H9 (cell line): ENCODE measurements around the gene PRR5L. TPM values are rescaled to one million over a fixed set of nuclear protein-coding genes. Genes with fewer than 3 reads are reported as not detected.

Experiments
- DNase-seq: peaks from one replicate; pipeline ENCODE4 v3.0.0-alpha.2; 2017
- H2AFZ ChIP-seq: one replicate; pipeline ENCODE4 v1.6.1; 2013; ENCODE audit warnings: mild to moderate bottlenecking, low read length, control low read depth, moderate library complexity
- H2AK5ac ChIP-seq: 2 replicates; pipeline ENCODE4 v1.6.1; 2013; ENCODE audit warnings: low read length, control low read depth, mixed read lengths; ENCODE audit not compliant: insufficient read length
- H2BK120ac ChIP-seq: one replicate; pipeline ENCODE4 v1.6.1; 2013; ENCODE audit warnings: low read depth, mild to moderate bottlenecking, low read length, control low read depth, inconsistent platforms; ENCODE audit not compliant: poor library complexity, severe bottlenecking
- H2BK12ac ChIP-seq: 2 replicates; pipeline ENCODE4 v1.6.1; 2013; ENCODE audit warnings: low read length, control low read depth, mixed read lengths, low read depth; ENCODE audit not compliant: insufficient read length
- H2BK15ac ChIP-seq: 2 replicates; pipeline ENCODE4 v1.6.1; 2013; ENCODE audit warnings: low read depth, low read length, control low read depth
- H2BK20ac ChIP-seq: one replicate; pipeline ENCODE4 v1.6.1; 2013; ENCODE audit warnings: low read depth, mild to moderate bottlenecking, low read length, control low read depth, inconsistent platforms; ENCODE audit not compliant: poor library complexity, severe bottlenecking
- H2BK5ac ChIP-seq: 2 replicates; pipeline ENCODE4 v1.6.1; 2013; ENCODE audit warnings: low read length, control low read depth, mixed read lengths; ENCODE audit not compliant: insufficient read length
- H3K14ac ChIP-seq: 2 replicates; pipeline ENCODE4 v1.6.1; 2013; ENCODE audit warnings: low read length, control low read depth; ENCODE audit not compliant: insufficient read depth
- H3K18ac ChIP-seq: 2 replicates; pipeline ENCODE4 v1.6.1; 2013; ENCODE audit warnings: low read depth, mild to moderate bottlenecking, mixed read lengths, low read length, control low read depth; ENCODE audit not compliant: insufficient read length
- H3K23ac ChIP-seq: 2 replicates; pipeline ENCODE4 v1.6.1; 2013; ENCODE audit warnings: low read length, control low read depth, mixed read lengths, low read depth; ENCODE audit not compliant: insufficient read length
- H3K23me2 ChIP-seq: 2 replicates; pipeline ENCODE4 v1.6.1; 2013; ENCODE audit warnings: low read depth, mild to moderate bottlenecking, mixed read lengths, low read length, control low read depth; ENCODE audit not compliant: insufficient read length, poor library complexity, severe bottlenecking
- H3K27ac ChIP-seq: 2 replicates; pipeline ENCODE4 v1.5.1; 2013; ENCODE audit warnings: low read length, control low read depth, mixed read lengths, low read depth; ENCODE audit not compliant: insufficient read length
- H3K27me3 ChIP-seq: 2 replicates; pipeline ENCODE4 v1.6.1; 2013; ENCODE audit warnings: low read length, control low read depth, inconsistent platforms; ENCODE audit not compliant: insufficient read depth
- H3K4ac ChIP-seq: 2 replicates; pipeline ENCODE4 v1.6.1; 2013; ENCODE audit warnings: low read depth, mild to moderate bottlenecking, control low read depth, inconsistent platforms, low read length, moderate library complexity
- H3K4me1 ChIP-seq: 2 replicates; pipeline ENCODE4 v1.6.1; 2013; ENCODE audit warnings: low read length, control low read depth, inconsistent platforms; ENCODE audit not compliant: insufficient read depth
- H3K4me2 ChIP-seq: 2 replicates; pipeline ENCODE4 v1.6.1; 2013; ENCODE audit warnings: low read length, control low read depth, mixed read lengths; ENCODE audit not compliant: insufficient read length, insufficient read depth
- H3K56ac ChIP-seq: 2 replicates; pipeline ENCODE4 v1.6.1; 2013; ENCODE audit warnings: low read depth, mild to moderate bottlenecking, mixed read lengths, low read length, control low read depth; ENCODE audit not compliant: insufficient read length
- H3K79me1 ChIP-seq: 2 replicates; pipeline ENCODE4 v1.6.1; 2013; ENCODE audit warnings: low read depth, mild to moderate bottlenecking, moderate library complexity, low read length, control low read depth, inconsistent platforms; ENCODE audit not compliant: insufficient read depth, poor library complexity, severe bottlenecking
- H3K79me2 ChIP-seq: 2 replicates; pipeline ENCODE4 v1.6.1; 2013; ENCODE audit warnings: low read length, control low read depth, inconsistent platforms; ENCODE audit not compliant: insufficient read depth
- H3K9ac ChIP-seq: 2 replicates; pipeline ENCODE4 v1.6.1; 2013; ENCODE audit warnings: low read length, control low read depth, mixed read lengths; ENCODE audit not compliant: insufficient read length; ENCODE audit errors: extremely low read depth
- H3K9me3 ChIP-seq: one replicate; pipeline ENCODE4 v1.6.1; 2013; ENCODE audit warnings: low read depth, low read length, inconsistent platforms; ENCODE audit not compliant: control insufficient read depth
- H3T11ph ChIP-seq: one replicate; pipeline ENCODE4 v1.6.1; 2013; ENCODE audit warnings: mild to moderate bottlenecking, low read length, control low read depth, inconsistent platforms
- H4K20me1 ChIP-seq: one replicate; pipeline ENCODE4 v1.6.1; 2013; ENCODE audit not compliant: control insufficient read depth, insufficient read length, insufficient read depth
- H4K5ac ChIP-seq: 2 replicates; pipeline ENCODE4 v1.6.1; 2013; ENCODE audit warnings: low read depth, mild to moderate bottlenecking, mixed read lengths, low read length, control low read depth; ENCODE audit not compliant: insufficient read length
- H4K8ac ChIP-seq: replicated peaks from 2 replicates; pipeline ENCODE4 v1.6.1; 2013; ENCODE audit warnings: low read length, control low read depth, mixed read lengths, low read depth; ENCODE audit not compliant: insufficient read length
- H4K91ac ChIP-seq: 2 replicates; pipeline ENCODE4 v1.6.1; 2013; ENCODE audit warnings: low read depth, mild to moderate bottlenecking, moderate library complexity, mixed read lengths, low read length, control low read depth; ENCODE audit not compliant: insufficient read length
- H3K27ac Mint-ChIP-seq, 3 experiments: 2 replicates in 2 of 3; 3 replicates in 1 of 3; pipeline ENCODE4 v1.8.0; 2020 to 2021; ENCODE audit warnings: mixed read lengths in 3 of 3, mild to moderate bottlenecking in 1 of 3, moderate library complexity in 1 of 3
- H3K27me3 Mint-ChIP-seq: 2 replicates; pipeline ENCODE4 v1.8.0; 2021; ENCODE audit warnings: low read depth, mild to moderate bottlenecking, moderate library complexity, mixed read lengths
- H3K36me3 Mint-ChIP-seq, 3 experiments: 2 replicates in 2 of 3; 3 replicates in 1 of 3; pipeline ENCODE4 v1.8.0; 2020 to 2021; ENCODE audit warnings: low read depth in 3 of 3, mixed read lengths in 3 of 3; ENCODE audit not compliant: insufficient read depth in 1 of 3
- H3K4me1 Mint-ChIP-seq, 2 experiments: 2 replicates each; pipeline ENCODE4 v1.8.0; 2020; ENCODE audit warnings: mixed read lengths in 2 of 2
- H3K4me3 Mint-ChIP-seq, 2 experiments: 2 replicates in 1 of 2; 3 replicates in 1 of 2; pipeline ENCODE4 v1.8.0; 2020 to 2021; ENCODE audit warnings: mild to moderate bottlenecking in 2 of 2, mixed read lengths in 2 of 2, moderate library complexity in 1 of 2
- H3K9me3 Mint-ChIP-seq, 2 experiments: 2 replicates in 1 of 2; 3 replicates in 1 of 2; pipeline ENCODE4 v1.8.0; 2020; ENCODE audit warnings: mild to moderate bottlenecking in 2 of 2, mixed read lengths in 2 of 2, moderate library complexity in 1 of 2
- CTCF ChIP-seq: fragments of 200-600 bp; sonication (generic); conservative IDR thresholded peaks from 3 replicates; pipeline ENCODE4 v1.8.0; 2021; ENCODE audit warnings: antibody characterized with exemption, mild to moderate bottlenecking
- WGBS: extraction: QIAGEN DNeasy Blood & Tissue Kit; methylation state at CpG from one replicate; pipeline ENCODE4 v1.1.7; 2013; ENCODE audit warnings: missing lambda C conversion rate, low lambda C conversion rate, mixed read lengths; ENCODE audit not compliant: insufficient read length; ENCODE audit errors: extremely low coverage; 5-methylcytosine and 5-hydroxymethylcytosine counted together
- total RNA-seq: library from RNA; stranded (reverse); gene quantifications from 2 replicates; pipeline ENCODE4 v1.2.1, GENCODE V29; 2021

The PRR5L gene
- total RNA-seq, 1 experiment from 2014 or later: 5.6 TPM

GRCh38 chr11:36379653-36380052 lies 83.6 kb downstream of the PRR5L start:
- no peak overlapping the region for H2BK5ac ChIP-seq
- H4K20me1 ChIP-seq: no peaks in the 10 kb centered on the region
- no peak overlapping the region for H3K23ac ChIP-seq
- no peak overlapping the region for H3K4me2 ChIP-seq
- H3K4ac ChIP-seq: no peak overlapping the region
- H3K18ac ChIP-seq: no peak overlapping the region
- no peak overlapping the region for H3T11ph ChIP-seq
- H3K27ac ChIP-seq: no peak overlapping the region
- no peak for DNase-seq
- no peak overlapping the region for H2BK12ac ChIP-seq
- no peak overlapping the region for H2BK15ac ChIP-seq
- H3K9ac ChIP-seq: no peak overlapping the region
- no peaks in the 10 kb centered on the region for H3K9me3 ChIP-seq
- H4K5ac ChIP-seq: no peak overlapping the region
- H3K23me2 ChIP-seq: peaks cover 18% of the 10 kb centered on the region
- Mint-ChIP-seq H3K4me1 (peaks cover 12 to 14% of the 10 kb centered on the region in 2 experiments), H3K9me3 (no peaks in the 10 kb centered on the region), H3K36me3 (peaks cover 0 to 3% (median 0%) of the 10 kb centered on the region in 3 experiments; a peak in 2 of 7 replicates), H3K27me3 (peaks cover 44% of the 10 kb centered on the region), H3K4me3 (no peak overlapping the region), H3K27ac (no peak overlapping the region; a peak in 1 of 7 replicates)
- H2BK120ac ChIP-seq: no peak overlapping the region
- no peaks in the 10 kb centered on the region for H3K4me1 ChIP-seq
- peaks cover 4% of the 10 kb centered on the region; the same call in 1 of the 2 replicates for H3K27me3 ChIP-seq
- H2BK20ac ChIP-seq: no peak overlapping the region
- H3K56ac ChIP-seq: no peak overlapping the region
- H3K79me1 ChIP-seq: no peaks in the 10 kb centered on the region
- H4K8ac ChIP-seq: no peak overlapping the region
- H2AFZ ChIP-seq: no peak overlapping the region
- H4K91ac ChIP-seq: no peak overlapping the region
- H3K79me2 ChIP-seq: no peaks in the 10 kb centered on the region
- 100% methylated on average over 1 of the region's 3 CpGs for WGBS
- H2AK5ac ChIP-seq: no peak overlapping the region
- no peak for TF ChIP-seq CTCF
- no peak overlapping the region for H3K14ac ChIP-seq
